Muscle layer of colon (tissue), 2 donors: ENCODE results near the gene OSBPL3.

Experiments used
- H3K27ac ChIP-seq: one replicate; pipeline ENCODE4 v1.7.0; 2013; ENCODE audit warnings: low read depth, mild to moderate bottlenecking, low read length, moderate library complexity
- H3K27me3 ChIP-seq, 2 donors: one replicate each; pipeline ENCODE4 v1.7.0; 2013; ENCODE audit warnings: low read length in 2 of 2, mild to moderate bottlenecking in 2 of 2; ENCODE audit not compliant: insufficient read depth in 2 of 2, control insufficient read depth in 1 of 2
- H3K36me3 ChIP-seq: one replicate; pipeline ENCODE4 v1.7.0; 2013; ENCODE audit warnings: mild to moderate bottlenecking, low read length; ENCODE audit not compliant: insufficient read depth
- H3K4me1 ChIP-seq: one replicate; pipeline ENCODE4 v1.7.0; 2013; ENCODE audit warnings: mild to moderate bottlenecking, low read length; ENCODE audit not compliant: insufficient read depth
- H3K4me3 ChIP-seq, 2 donors: one replicate each; pipeline ENCODE4 v1.7.0; 2013; ENCODE audit warnings: low read length in 2 of 2, low read depth in 1 of 2, mild to moderate bottlenecking in 1 of 2, moderate library complexity in 1 of 2
- H3K9ac ChIP-seq: one replicate; pipeline ENCODE4 v1.7.0; 2013; ENCODE audit warnings: low read length
- H3K9me3 ChIP-seq: one replicate; pipeline ENCODE4 v1.7.0; 2013; ENCODE audit warnings: mild to moderate bottlenecking, low read length
- donor health status: abdominal sarcoma.
- donor health status: Adenocarcinoma of cecum.

Gene OSBPL3

GRCh38 chr7:24783698-24784097, 196.3 kb downstream of the OSBPL3 start:
- Histone ChIP-seq H3K9ac (no peak overlapping the region), H3K4me1 (no peaks in the 10 kb centered on the region), H3K27me3 (no peaks in the 10 kb centered on the region), H3K27ac (no peak overlapping the region), H3K36me3 (no peaks in the 10 kb centered on the region), H3K4me3 (no peak overlapping the region), H3K9me3 (no peaks in the 10 kb centered on the region)

- Histone ChIP-seq H3K36me3 (no peaks in the 10 kb centered on the region), H3K9me3 (no peaks in the 10 kb centered on the region), H3K9ac (no peak overlapping the region), H3K27ac (no peak overlapping the region), H3K27me3 (no peaks in the 10 kb centered on the region), H3K4me3 (no peak overlapping the region), H3K4me1 (no peaks in the 10 kb centered on the region)
Measured at GRCh38 chr7:24781106-24781505, 198.9 kb downstream of the OSBPL3 start.

- Histone ChIP-seq H3K27ac (no peak overlapping the region), H3K9me3 (no peaks in the 10 kb centered on the region), H3K27me3 (no peaks in the 10 kb centered on the region), H3K9ac (no peak overlapping the region), H3K36me3 (no peaks in the 10 kb centered on the region), H3K4me1 (no peaks in the 10 kb centered on the region), H3K4me3 (no peak overlapping the region)
Measured at GRCh38 chr7:24779283-24779655, 200.7 kb downstream of the OSBPL3 start.

- H3K27ac ChIP-seq, result no peak overlapping the region
- no peak overlapping the region for H3K9ac ChIP-seq
- no peaks in the 10 kb centered on the region for H3K36me3 ChIP-seq
- no peaks in the 10 kb centered on the region for H3K9me3 ChIP-seq
- H3K4me1 ChIP-seq, result no peaks in the 10 kb centered on the region
- no peak overlapping the region for H3K4me3 ChIP-seq
- H3K27me3 ChIP-seq, result no peaks in the 10 kb centered on the region
Measured at GRCh38 chr7:24778543-24779282, 201.3 kb downstream of the OSBPL3 start.

- no peak overlapping the region for H3K9ac ChIP-seq
- H3K27ac ChIP-seq, result no peak overlapping the region
- H3K36me3 ChIP-seq, result no peaks in the 10 kb centered on the region
- H3K9me3 ChIP-seq, result no peaks in the 10 kb centered on the region
- no peaks in the 10 kb centered on the region for H3K4me1 ChIP-seq
- H3K27me3 ChIP-seq, result no peaks in the 10 kb centered on the region
- H3K4me3 ChIP-seq, result no peak overlapping the region
Measured at GRCh38 chr7:24777806-24778205, 202.2 kb downstream of the OSBPL3 start.

- Histone ChIP-seq H3K4me1 (no peaks in the 10 kb centered on the region), H3K27me3 (no peaks in the 10 kb centered on the region), H3K9me3 (no peaks in the 10 kb centered on the region), H3K4me3 (no peak overlapping the region), H3K27ac (no peak overlapping the region), H3K36me3 (no peaks in the 10 kb centered on the region), H3K9ac (no peak overlapping the region)
Measured at GRCh38 chr7:24773646-24774045, 206.3 kb downstream of the OSBPL3 start.

- no peaks in the 10 kb centered on the region for H3K9me3 ChIP-seq
- no peak overlapping the region for H3K9ac ChIP-seq
- H3K4me3 ChIP-seq, result no peak overlapping the region
- no peaks in the 10 kb centered on the region for H3K27me3 ChIP-seq
- H3K4me1 ChIP-seq, result no peaks in the 10 kb centered on the region
- no peaks in the 10 kb centered on the region for H3K36me3 ChIP-seq
- H3K27ac ChIP-seq, result no peak overlapping the region
Measured at GRCh38 chr7:24769851-24770250, 210.1 kb downstream of the OSBPL3 start.

GRCh38 chr7:24769014-24769830, 210.8 kb downstream of the OSBPL3 start:
- Histone ChIP-seq H3K27me3 (no peaks in the 10 kb centered on the region), H3K9me3 (no peaks in the 10 kb centered on the region), H3K4me3 (no peak overlapping the region), H3K4me1 (no peaks in the 10 kb centered on the region), H3K9ac (no peak overlapping the region), H3K36me3 (no peaks in the 10 kb centered on the region), H3K27ac (no peak overlapping the region)

- H3K9me3 ChIP-seq, result no peaks in the 10 kb centered on the region
- H3K36me3 ChIP-seq, result no peaks in the 10 kb centered on the region
- H3K27ac ChIP-seq, result no peak overlapping the region
- H3K27me3 ChIP-seq, result no peaks in the 10 kb centered on the region
- H3K9ac ChIP-seq, result no peak overlapping the region
- no peaks in the 10 kb centered on the region for H3K4me1 ChIP-seq
- H3K4me3 ChIP-seq, result no peak overlapping the region
Measured at GRCh38 chr7:24767878-24768569, 212.0 kb downstream of the OSBPL3 start.

- no peak overlapping the region for H3K9ac ChIP-seq
- no peak overlapping the region for H3K27ac ChIP-seq
- H3K36me3 ChIP-seq, result no peaks in the 10 kb centered on the region
- H3K4me3 ChIP-seq, result no peak overlapping the region
- H3K27me3 ChIP-seq, result no peaks in the 10 kb centered on the region
- H3K4me1 ChIP-seq, result no peaks in the 10 kb centered on the region
- no peaks in the 10 kb centered on the region for H3K9me3 ChIP-seq
Measured at GRCh38 chr7:24764972-24765744, 214.8 kb downstream of the OSBPL3 start.

- Histone ChIP-seq H3K27ac (no peak overlapping the region), H3K9ac (no peak overlapping the region)
Measured at GRCh38 chr7:24764011-24764410, 216.0 kb downstream of the OSBPL3 start.

More at GRCh38 chr7:24764011-24764410, 216.0 kb downstream of the OSBPL3 start:
- Histone ChIP-seq H3K36me3 (no peaks in the 10 kb centered on the region), H3K27me3 (no peaks in the 10 kb centered on the region), H3K9me3 (no peaks in the 10 kb centered on the region), H3K4me3 (no peak overlapping the region), H3K4me1 (no peaks in the 10 kb centered on the region)
